Measurements from ENCODE around the gene TP53TG5.

- no peak for TF ChIP-seq POLR2A (IDR thresholded peaks at IDR 0.05)
- TF ChIP-seq, protein P1, sequence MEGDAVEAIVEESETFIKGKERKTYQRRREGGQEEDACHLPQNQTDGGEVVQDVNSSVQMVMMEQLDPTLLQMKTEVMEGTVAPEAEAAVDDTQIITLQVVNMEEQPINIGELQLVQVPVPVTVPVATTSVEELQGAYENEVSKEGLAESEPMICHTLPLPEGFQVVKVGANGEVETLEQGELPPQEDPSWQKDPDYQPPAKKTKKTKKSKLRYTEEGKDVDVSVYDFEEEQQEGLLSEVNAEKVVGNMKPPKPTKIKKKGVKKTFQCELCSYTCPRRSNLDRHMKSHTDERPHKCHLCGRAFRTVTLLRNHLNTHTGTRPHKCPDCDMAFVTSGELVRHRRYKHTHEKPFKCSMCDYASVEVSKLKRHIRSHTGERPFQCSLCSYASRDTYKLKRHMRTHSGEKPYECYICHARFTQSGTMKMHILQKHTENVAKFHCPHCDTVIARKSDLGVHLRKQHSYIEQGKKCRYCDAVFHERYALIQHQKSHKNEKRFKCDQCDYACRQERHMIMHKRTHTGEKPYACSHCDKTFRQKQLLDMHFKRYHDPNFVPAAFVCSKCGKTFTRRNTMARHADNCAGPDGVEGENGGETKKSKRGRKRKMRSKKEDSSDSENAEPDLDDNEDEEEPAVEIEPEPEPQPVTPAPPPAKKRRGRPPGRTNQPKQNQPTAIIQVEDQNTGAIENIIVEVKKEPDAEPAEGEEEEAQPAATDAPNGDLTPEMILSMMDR (IDR thresholded peaks at IDR 0.05): no peak
Observed at GRCh38 chr20:45330476-45330875, 47.6 kb downstream of the TP53TG5 start.

Measured in esophagus squamous epithelium (tissue), 4 donors.